Measurements from ENCODE around the gene RNF152.

RNF152 gene

DNA sequence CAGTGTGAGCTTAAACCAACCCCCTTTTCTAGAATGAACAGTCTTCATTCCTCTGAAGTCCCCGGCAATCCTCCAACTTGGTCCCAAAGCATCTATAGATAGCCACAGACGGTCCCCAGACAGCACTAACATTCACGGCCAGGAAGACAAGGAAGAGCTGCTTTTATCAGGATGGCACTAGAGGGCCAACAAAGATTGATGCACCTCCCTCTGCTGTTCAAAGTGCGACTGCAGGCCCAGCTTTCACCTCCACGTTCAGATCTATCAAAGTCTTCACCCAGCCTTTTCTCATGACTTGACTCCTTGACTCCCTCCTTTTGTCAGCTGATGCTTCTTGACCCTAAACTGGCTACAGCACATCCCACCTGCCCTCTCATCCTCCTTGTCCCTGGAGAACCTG lies 54.3 kb downstream of the RNF152 start:
- no peak for TF ChIP-seq CTCF (conservative IDR thresholded peaks at IDR 0.05; ENCODE audit: low read length)
- no peak overlapping the region for H3K4me3 ChIP-seq (ENCODE audit: low read length)
- DNase-seq (ENCODE audit: low read depth): no peak

- no peak overlapping the region for H3K4me3 ChIP-seq (ENCODE audit: low read length)
- DNase-seq (ENCODE audit: low read depth): no peak
- no peak for TF ChIP-seq CTCF (conservative IDR thresholded peaks at IDR 0.05; ENCODE audit: low read length)
Measured at GRCh38 chr18:61833978-61834377, 58.8 kb downstream of the RNF152 start.

DNA sequence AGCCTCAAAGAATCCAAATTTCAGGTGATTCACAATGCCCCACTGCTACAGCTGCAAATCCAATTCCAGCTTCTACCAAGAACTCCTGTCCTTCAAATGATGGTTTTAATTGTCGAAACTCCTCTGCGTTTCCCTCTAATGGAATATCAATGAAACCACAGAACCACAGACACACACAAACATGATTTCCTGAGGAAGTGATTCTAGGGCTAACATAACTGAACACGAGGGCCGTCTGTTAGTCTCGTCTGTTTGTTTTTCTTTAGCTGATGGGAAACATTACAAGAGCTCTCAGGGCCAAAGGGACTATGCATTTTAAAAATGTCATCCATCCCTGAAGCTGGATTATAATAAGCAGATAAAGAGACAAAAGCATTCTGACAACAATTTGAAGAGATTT lies 59.4 kb downstream of the RNF152 start:
- TF ChIP-seq CTCF (conservative IDR thresholded peaks at IDR 0.05; ENCODE audit: low read length): no peak
- peak; percentile 30 for DNase-seq (ENCODE audit: low read depth)

GRCh38 chr18:61832858-61833257 lies 59.9 kb downstream of the RNF152 start:
- no peak for DNase-seq (ENCODE audit: low read depth)
- no peak overlapping the region for H3K4me3 ChIP-seq (ENCODE audit: low read length)
- TF ChIP-seq CTCF (conservative IDR thresholded peaks at IDR 0.05; ENCODE audit: low read length): no peak

More for the DNA sequence above, 59.4 kb downstream of the RNF152 start:
- no peak overlapping the region for H3K4me3 ChIP-seq (ENCODE audit: low read length)

- H3K4me3 ChIP-seq (ENCODE audit: low read length): no peak overlapping the region
- TF ChIP-seq CTCF (conservative IDR thresholded peaks at IDR 0.05; ENCODE audit: low read length): no peak
- DNase-seq (ENCODE audit: low read depth): no peak
Measured at GRCh38 chr18:61831071-61831470, 61.7 kb downstream of the RNF152 start.

DNA sequence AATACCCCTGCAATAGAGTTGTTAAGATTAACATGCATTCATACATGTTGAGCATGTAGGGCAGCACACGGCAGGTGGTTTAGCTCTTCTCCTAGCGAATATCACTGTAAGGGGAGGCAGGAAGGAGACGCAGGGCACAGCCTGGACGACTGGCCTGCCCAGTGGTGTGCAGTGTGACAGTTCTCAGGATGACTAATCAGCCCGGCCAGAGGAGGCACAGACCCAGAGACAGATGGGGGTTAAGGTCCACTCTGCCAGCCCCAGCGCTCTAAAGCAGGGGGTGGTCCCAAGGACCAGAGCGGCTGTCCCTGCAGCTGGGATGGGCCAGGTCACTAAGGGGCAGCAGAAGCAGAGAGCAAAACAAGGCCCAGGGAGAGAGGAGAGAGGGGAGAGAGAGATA lies 63.7 kb downstream of the RNF152 start:
- no peak for DNase-seq (ENCODE audit: low read depth)
- H3K4me3 ChIP-seq (ENCODE audit: low read length): no peak overlapping the region
- no peak for TF ChIP-seq CTCF (conservative IDR thresholded peaks at IDR 0.05; ENCODE audit: low read length)

GRCh38 chr18:61827591-61827990 lies 65.2 kb downstream of the RNF152 start:
- TF ChIP-seq CTCF (conservative IDR thresholded peaks at IDR 0.05; ENCODE audit: low read length): no peak
- DNase-seq (ENCODE audit: low read depth): no peak
- no peak overlapping the region for H3K4me3 ChIP-seq (ENCODE audit: low read length)

Measured in AG10803 (cell line).